Activated B cell treated with CpG ODN at 0.5 μM for 24 hours (primary cell): Measurements from ENCODE around the gene CAMTA1. TPM values are rescaled to one million over a fixed set of nuclear protein-coding genes. Genes with fewer than 3 reads are reported as not detected.

Experiments used
- ATAC-seq: fragments of 200-7000 bp; cut with Tn5 transposase; one replicate; pipeline ENCODE4 v1.10.0; 2021; ENCODE audit warnings: low read depth, mild to moderate bottlenecking, moderate library complexity
- CTCF ChIA-PET: fragments of 350-600 bp; sonication (Branson Sonifier 250); formaldehyde crosslinking; loops from one replicate; lab custom pipeline; 2021; ENCODE audit warnings: antibody characterized with exemption; lab: Charles Lee
- POLR2A ChIA-PET: fragments of 350-600 bp; sonication (Branson Sonifier 250); formaldehyde crosslinking; loops from one replicate; lab custom pipeline; 2021; ENCODE audit warnings: antibody characterized with exemption; lab: Charles Lee
- DNase-seq: peaks from one replicate; pipeline ENCODE4 v3.0.0; 2022
- H3K27ac Mint-ChIP-seq: one replicate; pipeline ENCODE4 v1.8.0; 2020; ENCODE audit warnings: mixed read lengths
- H3K27me3 Mint-ChIP-seq: one replicate; pipeline ENCODE4 v1.8.0; 2021; ENCODE audit warnings: mixed read lengths
- H3K36me3 Mint-ChIP-seq: one replicate; pipeline ENCODE4 v1.8.0; 2021; ENCODE audit warnings: low read depth, mixed read lengths
- H3K4me1 Mint-ChIP-seq: one replicate; pipeline ENCODE4 v1.8.0; 2021; ENCODE audit warnings: mixed read lengths
- H3K4me3 Mint-ChIP-seq: one replicate; pipeline ENCODE4 v1.8.0; 2020; ENCODE audit warnings: mild to moderate bottlenecking, mixed read lengths
- H3K9me3 Mint-ChIP-seq: one replicate; pipeline ENCODE4 v1.8.0; 2020; ENCODE audit warnings: mixed read lengths
- intact Hi-C: fragments of 100-400 bp; cut with micrococcal nuclease; formaldehyde crosslinking; loops from one replicate; pipeline ENCODE4 v1.15.1; 2024
- total RNA-seq: library from RNA; stranded (reverse); gene quantifications from 2 replicates; pipeline ENCODE4 v1.2.3, GENCODE V29; 2022
- TF ChIP-seq, protein P1 (sequence below): fragments of 200-600 bp; IDR thresholded peaks from one replicate; pipeline ENCODE4 v1.8.0; 2022; ENCODE audit warnings: antibody characterized with exemption, mild to moderate bottlenecking

Gene CAMTA1
- total RNA-seq, 1 donor from 2014 or later, result 49.8 TPM

DNA sequence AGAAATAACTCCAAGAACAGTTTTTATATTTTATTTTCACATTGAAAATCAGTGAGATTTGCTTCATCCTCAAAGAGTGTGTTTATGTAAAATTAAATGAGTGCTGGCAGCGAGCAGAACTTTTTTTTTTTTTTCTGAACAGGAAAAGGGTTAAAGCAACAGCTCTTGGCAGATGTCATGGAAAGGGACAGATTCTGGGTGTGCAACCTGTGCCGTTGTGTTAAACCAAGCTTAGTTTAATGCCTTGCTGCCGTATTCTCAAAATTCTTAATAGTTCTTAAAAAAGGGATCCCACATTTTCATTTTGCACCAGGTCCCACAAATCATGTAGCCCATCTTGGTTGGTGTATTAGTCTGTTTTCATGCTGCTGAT lies 758.5 kb downstream of the CAMTA1 start:
- intact Hi-C loops, result no loop called here
- ATAC-seq (no peak), DNase-seq (no peak)
- no peak overlapping the region for H3K4me3 Mint-ChIP-seq
- no peaks in the 10 kb centered on the region for H3K36me3 Mint-ChIP-seq
- POLR2A ChIA-PET, result no interaction called here
- H3K27me3 Mint-ChIP-seq, result no peaks in the 10 kb centered on the region
- H3K4me1 Mint-ChIP-seq, result no peaks in the 10 kb centered on the region
- no peaks in the 10 kb centered on the region for H3K9me3 Mint-ChIP-seq
- TF ChIP-seq, protein P1, sequence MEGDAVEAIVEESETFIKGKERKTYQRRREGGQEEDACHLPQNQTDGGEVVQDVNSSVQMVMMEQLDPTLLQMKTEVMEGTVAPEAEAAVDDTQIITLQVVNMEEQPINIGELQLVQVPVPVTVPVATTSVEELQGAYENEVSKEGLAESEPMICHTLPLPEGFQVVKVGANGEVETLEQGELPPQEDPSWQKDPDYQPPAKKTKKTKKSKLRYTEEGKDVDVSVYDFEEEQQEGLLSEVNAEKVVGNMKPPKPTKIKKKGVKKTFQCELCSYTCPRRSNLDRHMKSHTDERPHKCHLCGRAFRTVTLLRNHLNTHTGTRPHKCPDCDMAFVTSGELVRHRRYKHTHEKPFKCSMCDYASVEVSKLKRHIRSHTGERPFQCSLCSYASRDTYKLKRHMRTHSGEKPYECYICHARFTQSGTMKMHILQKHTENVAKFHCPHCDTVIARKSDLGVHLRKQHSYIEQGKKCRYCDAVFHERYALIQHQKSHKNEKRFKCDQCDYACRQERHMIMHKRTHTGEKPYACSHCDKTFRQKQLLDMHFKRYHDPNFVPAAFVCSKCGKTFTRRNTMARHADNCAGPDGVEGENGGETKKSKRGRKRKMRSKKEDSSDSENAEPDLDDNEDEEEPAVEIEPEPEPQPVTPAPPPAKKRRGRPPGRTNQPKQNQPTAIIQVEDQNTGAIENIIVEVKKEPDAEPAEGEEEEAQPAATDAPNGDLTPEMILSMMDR, result no peak
- no peak overlapping the region for H3K27ac Mint-ChIP-seq
- CTCF ChIA-PET, result no interaction called here

DNA sequence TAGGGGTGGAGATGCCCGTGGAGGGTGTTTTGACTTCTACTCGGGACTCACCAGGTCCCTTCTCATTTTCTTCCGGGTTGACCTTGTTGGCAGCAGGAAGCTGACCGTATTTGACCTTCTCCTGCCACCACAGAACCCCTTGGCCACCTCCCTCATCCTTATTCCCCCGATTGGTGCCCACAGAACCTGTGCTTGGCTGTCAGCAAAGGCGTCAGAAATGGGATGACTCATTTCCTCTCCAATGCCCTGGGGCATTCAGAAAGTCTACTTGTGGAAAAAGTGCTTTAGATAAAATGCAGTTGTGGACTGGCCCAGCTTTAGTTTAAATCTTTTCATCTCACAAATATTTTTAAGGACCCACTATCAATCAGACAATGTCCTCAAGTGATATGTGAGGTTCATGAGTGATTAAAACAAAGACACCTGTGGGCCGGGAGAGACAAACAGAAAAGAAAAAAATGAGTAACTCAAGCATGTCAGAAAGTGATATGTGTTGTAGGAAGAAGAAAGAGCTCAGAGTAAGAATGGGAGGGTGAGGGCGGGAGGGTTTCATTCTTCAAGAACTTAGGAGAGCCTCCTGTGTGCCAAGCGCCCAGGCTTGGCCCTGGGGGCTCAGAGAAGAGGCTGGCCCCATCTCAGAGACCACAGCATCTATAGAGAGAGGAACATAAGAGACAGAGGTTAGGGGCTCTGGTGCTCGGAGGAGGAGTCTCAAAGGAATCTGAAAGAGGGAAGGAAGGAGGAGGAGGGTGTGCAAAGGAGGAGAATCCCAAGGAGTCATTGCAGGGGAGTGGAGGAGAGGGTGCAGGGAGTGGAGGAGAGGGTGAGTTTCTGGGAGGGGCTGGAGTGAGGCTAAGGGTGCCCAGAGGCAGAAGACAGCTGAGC lies 764.3 kb downstream of the CAMTA1 start:
- Mint-ChIP-seq H3K27ac (no peak overlapping the region), H3K9me3 (no peaks in the 10 kb centered on the region), H3K36me3 (no peaks in the 10 kb centered on the region), H3K27me3 (peaks cover 4% of the 10 kb centered on the region), H3K4me1 (no peaks in the 10 kb centered on the region), H3K4me3 (no peak overlapping the region)
- ChIA-PET POLR2A (no interaction called here), CTCF (no interaction called here)
- TF ChIP-seq, protein P1, result no peak
- no peak for DNase-seq
- intact Hi-C loops, result no loop called here
- ATAC-seq, result no peak

DNA sequence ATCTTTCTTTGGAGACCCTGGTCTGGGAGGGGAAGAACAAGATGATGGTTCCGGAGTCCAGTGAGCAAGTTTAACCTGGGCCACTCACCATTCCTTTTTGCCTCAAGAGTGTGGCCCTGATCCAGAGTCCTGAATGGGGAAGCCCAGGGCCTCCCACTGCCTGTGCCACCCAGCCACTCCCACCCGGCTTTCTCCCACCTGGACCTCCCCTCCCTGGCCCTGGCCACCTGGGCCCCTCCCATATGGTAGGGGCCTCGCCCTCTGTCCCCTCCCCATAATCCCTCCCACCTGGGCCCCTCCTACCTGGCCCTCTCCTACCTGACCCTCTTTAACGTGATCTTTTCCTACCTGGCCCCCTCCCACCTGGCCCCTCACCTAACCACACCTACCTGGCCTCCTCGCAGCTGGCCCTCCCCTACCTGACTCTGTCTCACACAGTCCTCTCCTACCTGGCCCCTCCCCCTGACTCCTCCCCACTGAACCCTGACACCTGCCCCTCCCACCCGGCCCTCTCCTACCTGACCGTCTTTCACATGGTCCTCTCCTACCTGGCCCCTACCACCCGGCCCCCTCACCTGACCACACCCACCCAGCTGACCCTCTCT lies 765.1 kb downstream of the CAMTA1 start:
- TF ChIP-seq, protein P1, result no peak
- intact Hi-C loops, result no loop called here
- Mint-ChIP-seq H3K27ac (no peak overlapping the region), H3K9me3 (no peaks in the 10 kb centered on the region), H3K27me3 (peaks cover 4% of the 10 kb centered on the region), H3K4me1 (no peaks in the 10 kb centered on the region), H3K4me3 (no peak overlapping the region), H3K36me3 (no peaks in the 10 kb centered on the region)
- DNase-seq (no peak), ATAC-seq (no peak)
- POLR2A ChIA-PET, result no interaction called here
- CTCF ChIA-PET, result no interaction called here

DNA sequence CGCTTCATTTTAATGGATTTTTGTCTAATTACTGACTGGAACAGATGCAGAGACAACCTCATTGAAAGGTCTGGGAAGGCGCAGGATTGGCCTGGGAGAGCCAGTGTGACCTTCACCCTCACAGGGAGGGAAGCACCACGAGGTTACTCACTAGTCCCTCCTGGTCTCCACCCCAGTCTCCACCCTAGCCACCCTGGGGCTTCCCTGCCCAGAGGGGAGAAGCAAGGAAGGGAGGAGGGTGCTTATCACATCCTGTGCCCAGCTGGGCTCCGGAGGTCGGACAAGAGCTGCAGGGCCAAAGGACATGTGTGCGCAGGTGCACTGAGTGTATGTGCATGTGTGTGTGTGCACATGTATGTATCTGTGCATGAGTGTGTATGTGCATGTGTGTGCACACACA lies 765.7 kb downstream of the CAMTA1 start:
- no peak for ATAC-seq
- DNase-seq, result no peak
- H3K4me3 Mint-ChIP-seq, result no peak overlapping the region
- ChIA-PET POLR2A (no interaction called here), CTCF (no interaction called here)
- intact Hi-C loops, result no loop called here
- no peak overlapping the region for H3K27ac Mint-ChIP-seq
- TF ChIP-seq, protein P1, result no peak
- H3K4me1 Mint-ChIP-seq, result no peaks in the 10 kb centered on the region
- no peaks in the 10 kb centered on the region for H3K36me3 Mint-ChIP-seq
- no peaks in the 10 kb centered on the region for H3K9me3 Mint-ChIP-seq
- H3K27me3 Mint-ChIP-seq, result peaks cover 4% of the 10 kb centered on the region

DNA sequence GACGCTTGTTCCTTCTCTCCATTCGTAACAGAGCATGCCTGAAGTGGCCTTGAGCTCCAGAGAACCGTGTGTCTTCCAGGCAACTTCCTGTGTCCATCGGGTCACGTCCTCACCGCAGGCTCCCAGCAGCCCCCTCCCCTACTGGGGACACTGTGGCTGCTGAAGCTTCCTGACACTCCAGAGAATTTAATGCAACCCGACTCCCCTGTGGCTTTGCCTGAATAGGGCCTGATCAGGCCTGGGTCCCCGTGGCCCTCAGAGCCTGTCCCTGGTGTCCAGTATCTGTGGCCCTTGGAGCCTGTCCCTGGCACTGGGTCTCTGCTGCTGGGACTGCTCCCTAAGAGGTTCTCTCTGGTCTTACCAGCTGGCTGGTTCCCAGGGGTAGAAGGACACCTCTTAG lies 766.2 kb downstream of the CAMTA1 start:
- Mint-ChIP-seq H3K27ac (no peak overlapping the region), H3K4me3 (no peak overlapping the region), H3K9me3 (no peaks in the 10 kb centered on the region), H3K4me1 (no peaks in the 10 kb centered on the region), H3K36me3 (no peaks in the 10 kb centered on the region), H3K27me3 (peaks cover 4% of the 10 kb centered on the region)
- intact Hi-C loops, result no loop called here
- ChIA-PET CTCF (no interaction called here), POLR2A (no interaction called here)
- ATAC-seq (no peak), DNase-seq (no peak)
- TF ChIP-seq, protein P1, result no peak
